GM23248 (cell line): ENCODE measurements around the gene POPDC3.

ENCODE experiments used
- EZH2 ChIP-seq: fragments of 200-600 bp; sonication (generic); IDR thresholded peaks from 2 replicates; pipeline ENCODE4 v1.6.1; 2018; ENCODE audit warnings: antibody characterized with exemption, mild to moderate bottlenecking; ENCODE audit not compliant: insufficient read depth, poor library complexity, severe bottlenecking
- EZH2phosphoT487 ChIP-seq: fragments of 200-600 bp; sonication (generic); IDR thresholded peaks from 2 replicates; pipeline ENCODE4 v1.6.1; 2018; ENCODE audit warnings: antibody characterized with exemption, moderate library complexity, mild to moderate bottlenecking, low read depth; ENCODE audit not compliant: insufficient read depth

GRCh38 chr6:105209950-105210706 is 30.3 kb upstream of the POPDC3 start:
- no peak for TF ChIP-seq EZH2phosphoT487
- no peak for TF ChIP-seq EZH2
